NCI-H69 (cell line): Measurements from ENCODE around the gene CEACAM6.
A peak's percentile ranks its signal among the peaks of the same experiment; 100 is the strongest.
"Not testable (repeated sequence)": the region's sequence is repeated elsewhere in the genome, so short reads cannot be mapped to it uniquely, and the experiment has no call there.

Experiments used
- DNase-seq: peaks from one replicate; lab custom pipeline; 2025; lab: John Stamatoyannopoulos, UW

The CEACAM6 gene

DNA sequence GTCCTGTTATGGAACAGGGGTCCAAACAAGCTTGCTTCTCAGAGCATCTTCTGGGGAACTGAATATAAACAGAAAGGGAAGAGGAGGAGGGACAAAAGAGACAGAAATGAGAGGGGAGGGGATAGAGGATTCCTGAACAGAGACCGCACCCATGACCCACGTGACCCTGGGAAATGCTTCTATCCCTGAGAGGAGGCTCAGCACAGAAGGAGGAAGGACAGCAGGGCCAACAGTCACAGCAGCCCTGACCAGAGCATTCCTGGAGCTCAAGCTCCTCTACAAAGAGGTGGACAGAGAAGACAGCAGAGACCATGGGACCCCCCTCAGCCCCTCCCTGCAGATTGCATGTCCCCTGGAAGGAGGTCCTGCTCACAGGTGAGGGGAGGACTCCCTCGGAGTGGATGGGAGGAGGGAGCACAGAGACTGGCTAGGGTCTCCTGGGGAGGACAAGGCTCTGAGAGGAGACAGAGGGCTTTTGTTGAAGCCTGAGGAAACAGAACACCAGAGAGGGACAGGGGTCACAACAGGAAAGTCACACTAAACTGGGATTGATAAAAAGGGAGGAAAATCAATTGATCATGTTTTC lies at the start of gene CEACAM6:
CEACAM6 (plus strand) TSS at position 203 of the 586 bp plus-strand sequence; CDS start at position 312, 109 bp downstream.
- no peak for DNase-seq

DNA sequence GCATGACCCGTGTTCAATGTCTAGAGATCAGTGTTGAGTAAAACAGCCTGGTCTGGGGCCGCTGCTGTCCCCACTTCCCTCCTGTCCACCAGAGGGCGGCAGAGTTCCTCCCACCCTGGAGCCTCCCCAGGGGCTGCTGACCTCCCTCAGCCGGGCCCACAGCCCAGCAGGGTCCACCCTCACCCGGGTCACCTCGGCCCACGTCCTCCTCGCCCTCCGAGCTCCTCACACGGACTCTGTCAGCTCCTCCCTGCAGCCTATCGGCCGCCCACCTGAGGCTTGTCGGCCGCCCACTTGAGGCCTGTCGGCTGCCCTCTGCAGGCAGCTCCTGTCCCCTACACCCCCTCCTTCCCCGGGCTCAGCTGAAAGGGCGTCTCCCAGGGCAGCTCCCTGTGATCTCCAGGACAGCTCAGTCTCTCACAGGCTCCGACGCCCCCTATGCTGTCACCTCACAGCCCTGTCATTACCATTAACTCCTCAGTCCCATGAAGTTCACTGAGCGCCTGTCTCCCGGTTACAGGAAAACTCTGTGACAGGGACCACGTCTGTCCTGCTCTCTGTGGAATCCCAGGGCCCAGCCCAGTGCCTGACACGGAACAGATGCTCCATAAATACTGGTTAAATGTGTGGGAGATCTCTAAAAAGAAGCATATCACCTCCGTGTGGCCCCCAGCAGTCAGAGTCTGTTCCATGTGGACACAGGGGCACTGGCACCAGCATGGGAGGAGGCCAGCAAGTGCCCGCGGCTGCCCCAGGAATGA lies 48.4 kb upstream of the CEACAM6 start:
- DNase-seq, result peak; percentile 90

DNA sequence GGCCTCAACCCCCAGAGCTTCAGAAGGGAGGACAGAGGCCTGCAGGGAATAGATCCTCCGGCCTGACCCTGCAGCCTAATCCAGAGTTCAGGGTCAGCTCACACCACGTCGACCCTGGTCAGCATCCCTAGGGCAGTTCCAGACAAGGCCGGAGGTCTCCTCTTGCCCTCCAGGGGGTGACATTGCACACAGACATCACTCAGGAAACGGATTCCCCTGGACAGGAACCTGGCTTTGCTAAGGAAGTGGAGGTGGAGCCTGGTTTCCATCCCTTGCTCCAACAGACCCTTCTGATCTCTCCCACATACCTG lies 47.9 kb upstream of the CEACAM6 start:
- DNase-seq, result peak; percentile 72

DNA sequence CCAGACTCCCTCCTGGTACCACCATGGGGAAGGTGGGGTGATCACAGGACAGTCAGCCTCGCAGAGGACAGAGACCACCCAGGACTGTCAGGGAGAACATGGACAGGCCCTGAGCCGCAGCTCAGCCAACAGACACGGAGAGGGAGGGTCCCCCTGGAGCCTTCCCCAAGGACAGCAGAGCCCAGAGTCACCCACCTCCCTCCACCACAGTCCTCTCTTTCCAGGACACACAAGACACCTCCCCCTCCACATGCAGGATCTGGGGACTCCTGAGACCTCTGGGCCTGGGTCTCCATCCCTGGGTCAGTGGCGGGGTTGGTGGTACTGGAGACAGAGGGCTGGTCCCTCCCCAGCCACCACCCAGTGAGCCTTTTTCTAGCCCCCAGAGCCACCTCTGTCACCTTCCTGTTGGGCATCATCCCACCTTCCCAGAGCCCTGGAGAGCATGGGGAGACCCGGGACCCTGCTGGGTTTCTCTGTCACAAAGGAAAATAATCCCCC lies 47.4 kb upstream of the CEACAM6 start:
- DNase-seq, result no peak

DNA sequence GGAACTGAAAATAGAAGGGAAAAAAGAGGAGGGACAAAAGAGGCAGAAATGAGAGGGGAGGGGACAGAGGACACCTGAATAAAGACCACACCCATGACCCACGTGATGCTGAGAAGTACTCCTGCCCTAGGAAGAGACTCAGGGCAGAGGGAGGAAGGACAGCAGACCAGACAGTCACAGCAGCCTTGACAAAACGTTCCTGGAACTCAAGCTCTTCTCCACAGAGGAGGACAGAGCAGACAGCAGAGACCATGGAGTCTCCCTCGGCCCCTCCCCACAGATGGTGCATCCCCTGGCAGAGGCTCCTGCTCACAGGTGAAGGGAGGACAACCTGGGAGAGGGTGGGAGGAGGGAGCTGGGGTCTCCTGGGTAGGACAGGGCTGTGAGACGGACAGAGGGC lies 46.8 kb upstream of the CEACAM6 start, which contains the start of gene CEACAM5:
CEACAM5 (plus strand) TSS at position 146 of the 400 bp plus-strand sequence; CDS start at position 252, 106 bp downstream.
- peak; percentile 19 for DNase-seq

DNA sequence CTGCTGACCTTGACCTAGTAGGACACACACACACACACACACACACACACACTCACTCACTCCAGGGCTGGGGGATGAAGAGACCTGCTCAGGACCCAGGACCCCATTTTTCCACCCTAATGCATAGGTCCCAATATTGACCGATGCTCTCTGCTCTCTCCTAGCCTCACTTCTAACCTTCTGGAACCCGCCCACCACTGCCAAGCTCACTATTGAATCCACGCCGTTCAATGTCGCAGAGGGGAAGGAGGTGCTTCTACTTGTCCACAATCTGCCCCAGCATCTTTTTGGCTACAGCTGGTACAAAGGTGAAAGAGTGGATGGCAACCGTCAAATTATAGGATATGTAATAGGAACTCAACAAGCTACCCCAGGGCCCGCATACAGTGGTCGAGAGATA lies 45.8 kb upstream of the CEACAM6 start:
- DNase-seq, result not testable (repeated sequence)

DNA sequence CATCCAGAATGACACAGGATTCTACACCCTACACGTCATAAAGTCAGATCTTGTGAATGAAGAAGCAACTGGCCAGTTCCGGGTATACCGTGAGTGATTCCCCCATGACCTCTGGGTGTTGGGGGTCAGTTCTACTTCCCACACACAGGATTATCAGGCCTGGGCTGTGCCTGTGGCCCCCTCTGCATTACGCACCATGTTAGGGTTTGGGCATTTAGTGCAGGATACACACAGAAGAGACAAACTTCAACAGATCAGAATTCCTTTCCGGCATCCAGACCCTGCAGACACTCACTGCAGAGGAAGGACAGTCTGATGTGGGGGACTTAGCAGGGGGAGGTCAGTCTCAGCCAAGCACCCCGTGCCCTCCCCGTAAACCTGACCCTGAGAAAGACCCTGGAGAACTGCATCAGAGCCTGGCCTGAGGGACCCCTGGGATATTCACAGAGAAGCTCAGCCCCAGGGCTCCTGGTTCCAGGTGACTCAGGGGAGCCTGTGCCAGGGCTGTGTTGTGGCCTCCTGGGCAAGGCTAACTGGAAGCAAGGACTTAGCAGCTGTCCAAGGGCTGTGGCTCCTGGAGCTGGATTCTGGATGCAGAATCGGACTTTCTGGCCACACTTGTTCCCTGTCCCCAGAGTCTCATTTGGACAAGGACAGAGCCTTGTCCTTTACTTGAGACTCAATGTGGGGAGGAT lies 45.2 kb upstream of the CEACAM6 start:
- no peak for DNase-seq

DNA sequence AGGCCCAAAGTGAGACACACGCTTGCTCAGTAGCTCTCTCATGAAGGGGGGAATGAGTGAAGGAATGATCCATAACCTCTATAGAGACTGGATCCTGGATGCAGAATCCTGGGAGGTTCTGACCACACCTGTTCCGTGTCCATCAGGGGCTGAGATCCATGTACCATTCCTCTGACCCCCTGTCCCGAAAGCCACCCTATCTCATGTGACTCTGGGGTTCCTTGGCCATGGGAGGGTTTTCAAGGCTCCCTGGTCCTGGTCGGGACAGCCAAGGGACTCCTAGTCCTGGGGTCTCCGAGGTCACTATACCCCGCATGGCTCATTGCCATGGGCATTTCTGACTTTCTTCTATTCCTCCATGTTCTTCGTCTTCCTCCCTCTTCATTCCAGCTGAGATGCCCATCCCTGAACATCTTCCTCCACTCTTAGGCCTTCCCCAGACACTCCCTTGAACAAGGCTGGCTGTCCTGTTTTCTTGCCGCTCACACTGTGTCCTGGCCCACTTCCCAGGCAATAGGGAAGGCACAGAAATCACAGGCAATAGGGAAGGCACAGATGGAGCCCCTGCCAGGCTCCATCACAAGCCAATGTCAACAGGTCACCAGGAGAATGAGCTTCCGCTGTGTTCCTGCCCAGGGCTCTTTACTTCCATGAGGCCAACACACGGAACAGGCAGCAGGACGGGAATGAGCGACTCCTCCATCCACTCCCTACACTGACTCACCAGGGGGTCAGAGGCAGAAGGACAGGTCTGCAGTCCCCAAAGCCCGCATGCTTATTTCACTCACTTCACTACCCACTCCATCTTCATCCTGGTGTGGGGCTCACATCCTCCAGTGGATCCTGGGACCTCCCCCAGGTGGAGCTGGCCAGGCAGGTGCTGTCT lies 43.7 kb upstream of the CEACAM6 start:
- peak; percentile 62 for DNase-seq

DNA sequence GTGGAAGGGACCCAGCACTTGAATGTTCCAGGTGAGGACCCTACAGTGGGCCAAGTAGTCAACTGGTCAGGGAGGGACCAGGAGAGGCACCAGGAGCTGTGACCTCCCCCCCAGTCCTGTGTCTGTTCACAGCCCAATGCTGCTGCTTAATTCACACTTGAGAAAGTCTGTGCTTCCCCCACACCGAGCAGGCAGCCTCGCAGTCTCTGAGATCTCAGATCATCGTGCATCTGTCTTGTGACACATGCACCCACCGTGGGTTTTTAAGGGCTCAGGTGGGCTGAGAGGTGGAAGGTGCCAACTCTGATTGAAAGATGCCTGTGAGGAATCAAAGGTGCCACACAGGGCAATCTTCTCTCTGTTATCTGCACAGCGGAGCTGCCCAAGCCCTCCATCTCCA lies 40.7 kb upstream of the CEACAM6 start:
- no peak for DNase-seq

DNA sequence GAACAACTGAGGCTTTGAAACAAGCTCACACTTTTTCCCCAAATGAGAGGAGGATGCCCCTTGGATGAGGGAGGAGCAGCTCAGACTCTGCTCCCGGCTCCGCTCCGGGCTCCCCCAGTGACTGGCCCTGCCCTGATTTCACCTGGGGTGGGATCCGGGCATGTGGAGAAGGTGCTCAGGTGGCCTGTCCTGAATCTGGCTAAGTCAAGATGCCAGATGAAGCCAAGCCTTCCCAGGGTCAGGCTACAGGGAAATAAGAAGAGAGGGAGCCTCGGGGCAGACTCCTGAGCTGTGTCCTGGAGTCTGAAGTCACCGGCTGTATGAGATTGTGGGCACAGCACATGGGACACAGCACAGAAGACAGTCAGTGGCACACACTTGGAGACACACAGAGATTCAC lies 36.6 kb upstream of the CEACAM6 start:
- no peak for DNase-seq

DNA sequence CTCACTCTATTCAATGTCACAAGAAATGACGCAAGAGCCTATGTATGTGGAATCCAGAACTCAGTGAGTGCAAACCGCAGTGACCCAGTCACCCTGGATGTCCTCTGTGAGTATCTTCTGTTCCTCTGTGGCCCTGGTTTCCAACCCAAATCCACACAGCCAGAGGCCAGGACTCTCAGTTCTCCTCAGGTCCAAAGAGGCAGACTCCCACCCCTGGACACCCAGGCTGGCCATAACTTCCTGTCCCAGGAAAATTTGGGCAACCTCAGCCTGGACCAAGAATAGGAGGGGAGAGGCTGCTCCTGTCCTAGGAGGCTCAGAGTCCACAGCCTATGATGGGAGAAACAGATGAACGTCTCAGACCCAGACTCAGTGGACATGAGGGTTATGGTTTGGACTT lies 35.2 kb upstream of the CEACAM6 start:
- DNase-seq, result no peak

DNA sequence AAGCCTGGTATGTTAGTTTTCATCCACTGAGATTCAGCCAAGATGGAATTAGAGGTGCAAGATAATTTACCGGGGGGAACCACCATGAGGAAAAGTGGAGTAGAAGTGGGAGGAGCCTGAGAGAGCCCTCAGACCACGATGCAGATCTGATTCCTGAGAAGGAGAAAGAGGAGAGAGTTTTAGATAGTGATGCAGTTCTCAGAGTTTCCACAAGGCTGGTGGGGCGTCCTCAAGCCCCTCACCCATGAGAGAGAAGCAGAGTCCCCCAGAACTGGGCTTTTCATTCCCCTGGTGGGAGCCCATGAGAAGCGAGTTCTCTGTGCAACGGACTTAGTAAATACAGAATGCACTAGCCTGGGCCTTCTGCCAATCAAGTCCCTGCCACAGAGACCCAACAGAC lies 28.8 kb upstream of the CEACAM6 start:
- no peak for DNase-seq

DNA sequence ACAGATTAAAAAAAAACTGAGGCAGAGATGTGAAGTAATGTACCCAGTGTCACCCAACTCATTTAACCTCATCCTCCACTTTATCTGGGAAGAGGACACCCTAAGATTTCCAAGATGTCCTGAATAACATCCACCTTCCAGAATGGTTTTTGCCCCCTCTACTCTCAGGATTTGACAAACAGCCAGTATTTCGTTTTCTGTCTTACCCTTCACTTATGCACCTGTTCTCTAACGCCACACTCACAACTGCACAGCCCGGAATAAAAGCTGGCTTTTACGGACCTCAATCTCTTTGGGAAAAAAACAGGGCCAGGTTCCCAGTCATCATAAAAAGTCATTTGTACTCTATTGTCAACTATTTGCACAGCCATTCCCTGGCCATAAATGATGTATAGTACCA lies 21.2 kb upstream of the CEACAM6 start:
- no peak for DNase-seq

DNA sequence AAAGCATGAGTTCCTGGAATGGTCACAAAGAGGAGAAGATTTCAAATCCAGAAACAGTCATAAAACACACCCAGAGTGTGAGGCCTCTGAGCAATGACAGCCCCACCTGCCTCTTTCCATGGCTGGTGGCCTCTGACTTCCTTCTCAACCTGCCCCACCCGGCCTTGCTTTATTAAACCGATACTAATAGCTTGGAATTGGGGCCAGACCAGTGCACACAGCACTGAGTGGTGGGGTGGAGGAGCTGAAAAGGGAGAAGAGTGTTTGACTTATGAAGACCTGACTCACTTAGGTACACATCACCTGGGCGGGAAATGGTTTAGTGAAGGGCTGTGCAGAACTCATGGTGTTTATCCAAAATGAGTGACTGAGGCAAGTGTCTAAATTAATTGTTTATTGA lies 20.7 kb upstream of the CEACAM6 start:
- DNase-seq, result peak; percentile 94

DNA sequence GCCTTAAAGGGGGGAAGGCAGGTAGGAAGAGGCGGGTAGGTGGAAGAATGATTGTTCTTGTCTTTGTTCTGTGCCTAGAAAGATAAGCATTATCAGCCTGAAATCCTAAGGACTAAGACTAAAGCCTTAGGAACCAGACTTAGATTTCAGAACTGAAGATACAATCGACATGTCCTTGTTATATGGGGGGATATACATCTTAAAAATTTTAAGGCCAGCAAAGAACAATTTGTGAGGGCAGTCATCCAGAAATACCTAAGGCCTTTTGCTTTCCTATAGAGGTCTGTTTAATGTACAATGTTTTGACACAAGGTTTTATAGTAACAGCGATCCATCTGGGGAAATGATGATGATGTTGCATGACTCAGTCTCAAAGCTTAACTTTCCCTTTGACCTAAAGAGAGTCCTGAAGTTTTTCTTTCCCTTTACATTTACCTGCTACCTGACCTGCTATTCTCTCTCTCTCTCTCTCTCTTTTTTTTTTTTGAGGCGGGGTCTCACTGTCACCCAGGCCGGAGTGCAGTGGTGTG lies 20.2 kb upstream of the CEACAM6 start:
- DNase-seq, result peak; percentile 57

DNA sequence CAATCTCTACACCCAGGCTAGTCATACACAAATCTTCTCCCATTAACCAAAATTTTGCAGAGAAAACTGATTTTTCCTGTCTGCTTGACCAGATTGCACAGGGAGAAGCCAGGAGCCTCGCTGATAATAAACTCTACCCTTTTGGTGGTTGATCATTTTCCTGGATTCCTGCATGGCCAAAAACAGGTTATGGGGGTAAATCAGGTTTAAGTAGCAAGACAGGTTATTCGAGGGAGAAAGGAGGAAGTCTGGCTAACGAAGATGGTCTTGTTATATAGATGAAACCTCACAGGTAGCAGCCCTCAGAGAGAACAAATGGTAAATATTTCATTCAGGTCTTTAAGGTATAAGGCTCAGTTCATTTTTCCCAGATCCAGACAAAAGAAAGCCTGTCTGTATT lies 16.0 kb upstream of the CEACAM6 start:
- DNase-seq, result no peak

DNA sequence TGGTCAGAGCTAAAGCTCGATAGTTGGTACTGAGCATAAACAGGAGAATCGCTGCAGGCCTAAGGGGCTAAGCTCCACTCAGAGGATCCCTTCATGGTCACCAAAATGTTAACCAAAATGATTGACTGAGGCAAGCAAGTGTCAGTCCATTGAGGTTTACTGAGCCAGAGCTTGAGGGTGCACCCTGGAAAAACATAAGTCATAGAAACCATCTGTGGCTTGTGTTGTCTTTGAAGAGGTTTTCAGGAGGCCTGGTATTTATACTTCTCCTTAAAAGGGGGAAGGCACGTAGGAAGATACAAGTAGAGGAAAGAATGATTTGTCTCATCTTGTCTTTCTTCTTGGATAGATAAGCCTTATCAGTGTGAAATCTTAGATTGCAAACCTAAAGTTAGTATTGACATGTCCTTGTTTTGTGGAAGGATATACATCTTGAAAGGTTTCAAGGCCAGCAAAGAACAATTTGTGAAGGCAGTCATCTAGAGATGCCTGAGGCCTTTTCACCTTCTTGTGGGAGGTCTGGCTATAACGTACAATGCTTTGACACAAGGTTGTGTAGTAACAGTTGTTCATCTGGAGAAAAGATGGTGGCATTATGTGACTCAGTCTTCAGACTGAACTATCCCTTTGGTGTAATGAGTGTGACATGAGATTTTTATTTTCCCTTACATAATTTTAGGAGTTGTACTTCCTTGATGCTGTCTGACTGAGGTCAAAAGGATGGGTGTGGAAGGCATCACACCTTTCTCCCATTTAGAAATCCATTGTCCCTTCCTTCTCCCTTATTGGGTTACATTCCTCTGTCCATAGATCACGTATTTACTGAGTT lies 14.7 kb upstream of the CEACAM6 start:
- DNase-seq, result no peak

DNA sequence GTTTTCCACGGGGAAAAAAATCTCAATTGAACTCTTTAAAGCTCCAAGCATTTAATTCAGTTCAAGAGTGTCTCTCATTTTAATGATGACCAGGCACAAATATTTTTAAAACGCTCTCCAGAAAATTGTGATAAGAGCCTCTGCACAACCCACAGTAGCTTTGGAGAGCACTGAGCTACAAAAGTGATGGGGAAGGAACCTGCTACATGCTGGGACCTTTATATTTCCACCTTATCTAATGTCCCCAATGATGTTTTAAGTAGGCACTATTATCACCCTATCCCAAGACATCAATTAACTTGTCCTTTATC lies 14.1 kb upstream of the CEACAM6 start:
- no peak for DNase-seq

DNA sequence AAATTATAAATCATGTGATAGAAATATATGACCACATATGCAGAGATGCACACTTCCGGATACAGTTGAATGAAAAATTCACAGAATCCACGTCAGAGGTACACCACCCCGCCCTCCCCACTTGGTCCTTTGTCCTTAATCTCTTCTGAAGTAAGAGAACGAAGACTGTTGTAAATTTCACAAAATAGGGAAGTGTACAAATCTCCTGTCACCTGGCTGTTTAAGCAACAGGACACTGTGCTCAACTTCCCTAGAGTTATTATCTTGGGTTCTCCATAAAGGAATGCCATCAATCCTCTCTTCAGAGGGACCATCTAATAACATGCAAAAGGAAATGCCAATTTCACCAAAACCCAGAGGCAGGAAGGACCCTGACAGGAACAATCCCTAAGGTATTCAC lies 10.5 kb upstream of the CEACAM6 start:
- DNase-seq, result peak; percentile 61

DNA sequence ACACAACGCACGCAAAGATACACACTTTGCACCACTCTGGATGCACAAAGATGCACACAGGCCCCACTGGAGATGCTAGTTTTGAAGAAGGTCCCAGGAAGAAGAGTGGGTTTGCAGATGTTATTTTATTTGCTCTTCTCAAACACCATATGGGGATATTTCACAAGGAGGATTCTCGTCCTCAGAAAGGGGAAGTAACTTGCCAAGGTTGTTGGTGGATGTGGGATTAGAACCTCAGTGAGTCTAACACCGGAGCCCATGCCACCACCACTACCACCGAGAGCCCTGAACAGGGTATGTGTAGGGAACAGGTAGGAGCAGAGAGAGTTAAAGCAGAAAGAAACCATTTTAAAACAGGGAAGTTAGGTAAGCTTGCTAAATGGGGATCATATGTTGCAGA lies 9.6 kb upstream of the CEACAM6 start:
- no peak for DNase-seq

DNA sequence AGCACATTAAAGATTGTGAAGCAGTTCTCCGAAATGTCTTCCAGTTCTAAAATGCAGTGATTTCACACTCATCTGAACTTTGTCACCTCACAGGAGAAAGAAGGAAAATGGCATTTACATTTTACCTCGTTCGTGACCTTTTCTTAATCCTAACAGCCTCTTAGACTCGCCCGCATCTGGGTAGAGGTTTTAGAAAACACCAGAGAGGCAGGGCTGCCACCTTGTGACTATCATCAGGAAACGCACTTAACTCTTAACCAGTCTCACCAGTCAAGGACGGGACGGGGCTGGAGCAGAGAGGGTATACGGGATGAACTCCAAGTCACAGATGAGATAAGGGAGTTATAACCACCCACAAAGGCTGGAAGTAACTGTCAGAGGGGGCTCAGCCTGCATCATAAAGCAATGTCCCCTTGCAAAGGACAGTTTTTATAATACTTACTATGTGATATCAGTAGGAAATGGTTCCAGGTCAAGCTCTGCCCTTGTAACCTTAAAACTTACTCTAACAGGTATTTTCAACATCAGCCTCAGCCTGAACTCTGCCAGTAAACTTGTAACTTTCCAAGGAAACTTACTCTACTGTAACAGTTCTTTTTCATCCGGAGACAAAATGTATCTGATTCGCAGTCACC lies 8.6 kb upstream of the CEACAM6 start:
- DNase-seq, result peak; percentile 93
